Neural progenitor cell (in vitro differentiated cells): ENCODE measurements around the gene TEDC1. TPM values are rescaled to one million over a fixed set of nuclear protein-coding genes. Genes with fewer than 3 reads are reported as not detected.

Experiments
- DNase-seq: peaks from one replicate; pipeline ENCODE4 v3.0.0-alpha.2; 2016; ENCODE audit warnings: low spot score
- H2AFZ ChIP-seq: fragments of 200-600 bp; sonication (generic); replicated peaks from 2 replicates; pipeline ENCODE4 v1.6.1; 2016; ENCODE audit warnings: antibody characterized with exemption
- H3F3A ChIP-seq: fragments of 200-600 bp; sonication (generic); 2 replicates; pipeline ENCODE4 v1.6.1; 2016; ENCODE audit warnings: antibody characterized with exemption, low read depth
- H3K27ac ChIP-seq: fragments of 200-600 bp; sonication (generic); 2 replicates; pipeline ENCODE4 v1.5.1; 2016; ENCODE audit warnings: mild to moderate bottlenecking
- H3K27me3 ChIP-seq: fragments of 200-600 bp; sonication (generic); 2 replicates; pipeline ENCODE4 v1.6.1; 2016; ENCODE audit warnings: mild to moderate bottlenecking, moderate library complexity
- H3K36me3 ChIP-seq: fragments of 200-600 bp; sonication (generic); 2 replicates; pipeline ENCODE4 v1.5.1; 2016
- H3K4me1 ChIP-seq: fragments of 200-600 bp; sonication (generic); 2 replicates; pipeline ENCODE4 v1.6.1; 2016; ENCODE audit warnings: mixed run types
- H3K4me2 ChIP-seq: fragments of 200-600 bp; sonication (generic); 2 replicates; pipeline ENCODE4 v1.6.1; 2016
- H3K4me3 ChIP-seq: fragments of 200-600 bp; sonication (generic); 2 replicates; pipeline ENCODE4 v1.5.1; 2016
- H3K79me2 ChIP-seq: fragments of 200-600 bp; sonication (generic); 2 replicates; pipeline ENCODE4 v1.6.1; 2016; ENCODE audit warnings: low read depth
- H3K9ac ChIP-seq: fragments of 200-600 bp; sonication (generic); 2 replicates; pipeline ENCODE4 v1.6.1; 2016
- H3K9me3 ChIP-seq: fragments of 200-600 bp; sonication (generic); 2 replicates; pipeline ENCODE4 v1.5.1; 2016; ENCODE audit warnings: low read depth
- H4K20me1 ChIP-seq: fragments of 200-600 bp; sonication (generic); 2 replicates; pipeline ENCODE4 v1.6.1; 2016; ENCODE audit warnings: low read depth
- H3K27ac Mint-ChIP-seq: 3 replicates; pipeline ENCODE4 v1.8.0; 2021; ENCODE audit warnings: mixed read lengths
- H3K27me3 Mint-ChIP-seq: 2 replicates; pipeline ENCODE4 v1.8.0; 2022; ENCODE audit warnings: low read depth, mild to moderate bottlenecking, inconsistent platforms, moderate library complexity, mixed read lengths; ENCODE audit not compliant: insufficient read depth
- H3K36me3 Mint-ChIP-seq: 3 replicates; pipeline ENCODE4 v1.8.0; 2021; ENCODE audit warnings: mixed read lengths
- H3K4me1 Mint-ChIP-seq: 3 replicates; pipeline ENCODE4 v1.8.0; 2021; ENCODE audit warnings: mixed read lengths
- H3K4me3 Mint-ChIP-seq: 3 replicates; pipeline ENCODE4 v1.8.0; 2021; ENCODE audit warnings: mild to moderate bottlenecking, moderate library complexity, mixed read lengths
- H3K9me3 Mint-ChIP-seq: 3 replicates; pipeline ENCODE4 v1.8.0; 2020; ENCODE audit warnings: mixed read lengths
- EZH2 ChIP-seq: fragments of 200-600 bp; sonication (generic); IDR thresholded peaks from 2 replicates; pipeline ENCODE4 v1.6.1; 2017; ENCODE audit warnings: antibody characterized with exemption, mild to moderate bottlenecking, moderate library complexity
- EZH2phosphoT487 ChIP-seq: fragments of 200-600 bp; sonication (generic); IDR thresholded peaks from 2 replicates; pipeline ENCODE4 v1.6.1; 2017; ENCODE audit warnings: antibody characterized with exemption
- total RNA-seq: library from RNA; depleted of rRNA; stranded (reverse); fragments of >200 nt; gene quantifications from 2 replicates; pipeline ENCODE4 v1.2.3, GENCODE V29; 2015; ENCODE audit warnings: low replicate concordance
- TF ChIP-seq, protein P1 (sequence below): fragments of 200-600 bp; sonication (generic); IDR thresholded peaks from 2 replicates; pipeline ENCODE4 v1.5.1; 2017; ENCODE audit warnings: antibody characterized with exemption, mild to moderate bottlenecking

The TEDC1 gene
- total RNA-seq, 1 donor from 2014 or later = 3.6 TPM

DNA sequence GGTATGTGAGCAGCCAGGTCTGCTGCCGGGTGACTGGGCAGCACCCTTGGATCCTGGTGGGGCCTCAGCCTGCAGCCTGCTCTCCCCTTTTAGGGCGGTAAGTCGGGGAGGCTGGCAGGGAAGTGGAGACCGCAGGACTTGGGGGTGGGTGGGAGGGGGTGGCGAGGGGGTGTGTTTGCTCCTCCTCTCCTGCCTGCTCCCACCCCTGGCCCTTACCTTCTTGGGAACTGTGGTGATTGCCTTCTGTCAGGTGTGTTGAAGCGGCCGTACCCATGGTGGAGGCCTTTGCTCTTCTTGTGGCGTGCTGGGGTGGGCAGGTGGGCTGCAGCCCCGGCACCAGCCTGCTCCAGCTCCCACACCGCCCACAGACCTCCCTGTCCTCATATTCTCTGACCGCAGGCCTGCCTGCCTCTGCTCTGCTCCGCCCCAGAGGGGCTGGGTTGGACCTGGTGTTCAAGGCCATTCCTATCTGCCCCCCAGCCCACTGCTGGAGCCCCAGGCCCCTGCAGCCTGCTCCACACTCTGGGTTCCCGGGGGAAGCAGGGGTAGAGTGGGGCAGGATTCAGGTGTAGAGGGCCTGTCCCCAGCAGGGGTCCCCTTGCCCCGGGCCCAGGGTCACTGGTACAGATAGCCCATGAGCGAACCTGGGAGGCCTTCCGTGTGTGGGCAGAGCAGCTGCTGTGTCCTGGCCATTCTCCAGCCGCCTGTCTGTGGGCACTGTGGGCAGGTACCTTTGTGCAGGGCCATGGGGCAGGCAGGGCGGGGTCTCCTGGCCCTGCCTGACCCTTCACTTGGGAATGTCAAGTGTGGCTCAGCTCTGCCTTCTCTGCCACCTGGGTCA lies 5.2 kb downstream of the TEDC1 start:
- no peaks in the 10 kb centered on the region for H3K4me1 ChIP-seq
- H3K4me2 ChIP-seq = no peak overlapping the region
- no peak for TF ChIP-seq EZH2
- no peaks in the 10 kb centered on the region for H3K9me3 ChIP-seq
- no peak overlapping the region for H3K4me3 Mint-ChIP-seq
- peaks cover 13% of the 10 kb centered on the region for H3F3A ChIP-seq
- no peak for DNase-seq
- H3K27me3 ChIP-seq = no peaks in the 10 kb centered on the region
- no peak overlapping the region for H3K27ac Mint-ChIP-seq
- H3K36me3 Mint-ChIP-seq = no peaks in the 10 kb centered on the region
- H3K4me3 ChIP-seq = no peak overlapping the region
- H3K9me3 Mint-ChIP-seq = no peaks in the 10 kb centered on the region
- H3K27ac ChIP-seq = no peak overlapping the region
- H3K27me3 Mint-ChIP-seq = peaks cover 4% of the 10 kb centered on the region
- H4K20me1 ChIP-seq = no peaks in the 10 kb centered on the region
- H3K4me1 Mint-ChIP-seq = peaks cover 8% of the 10 kb centered on the region
- no peaks in the 10 kb centered on the region for H3K79me2 ChIP-seq
- H2AFZ ChIP-seq = no peak overlapping the region
- H3K36me3 ChIP-seq = no peaks in the 10 kb centered on the region
- no peak overlapping the region for H3K9ac ChIP-seq

DNA sequence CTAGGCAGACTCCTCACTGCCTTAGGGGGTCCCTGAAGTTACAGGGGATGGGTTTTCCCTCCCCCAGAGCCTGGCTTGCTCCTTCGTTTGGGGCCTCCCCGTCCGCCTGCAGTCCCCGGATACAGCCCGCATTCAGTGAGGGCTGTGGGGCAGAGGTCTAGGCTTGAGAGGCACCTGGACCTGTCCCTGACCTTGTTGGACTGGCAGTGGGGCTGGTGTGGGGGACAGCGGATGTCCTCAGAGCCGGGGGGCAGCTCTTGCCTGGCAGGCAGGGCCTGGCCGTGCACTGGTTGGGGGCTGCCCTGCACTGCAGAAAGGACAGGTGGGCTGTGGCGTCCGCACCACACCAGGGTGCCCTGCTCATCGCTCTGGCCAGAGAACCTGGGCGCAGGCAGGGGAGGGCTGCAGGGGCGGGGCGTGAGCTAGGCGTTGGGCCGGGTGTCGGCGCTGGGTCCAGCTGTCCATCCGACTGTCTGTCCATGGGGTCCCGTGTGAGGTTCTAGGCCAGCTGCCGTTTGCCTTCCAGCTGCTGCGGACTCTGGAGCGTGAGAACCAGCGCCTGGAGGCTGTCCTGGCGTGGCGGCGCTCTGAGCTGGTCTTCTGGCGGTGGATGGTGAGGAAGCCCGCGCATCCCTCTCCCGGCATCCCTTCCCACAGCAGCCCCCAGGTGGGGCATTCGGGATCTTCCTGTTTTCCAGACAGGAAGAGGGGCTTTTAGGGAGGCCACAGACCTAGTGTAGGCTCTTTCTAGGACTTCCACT lies 6.0 kb downstream of the TEDC1 start:
- no peak overlapping the region for H3K27ac ChIP-seq
- H3K27me3 ChIP-seq = no peaks in the 10 kb centered on the region
- H4K20me1 ChIP-seq = no peaks in the 10 kb centered on the region
- no peak overlapping the region for H3K27ac Mint-ChIP-seq
- no peak overlapping the region for H3K4me3 ChIP-seq
- no peaks in the 10 kb centered on the region for H3K9me3 Mint-ChIP-seq
- no peaks in the 10 kb centered on the region for H3K79me2 ChIP-seq
- no peak overlapping the region for H3K4me3 Mint-ChIP-seq
- no peak overlapping the region for H2AFZ ChIP-seq
- H3K4me2 ChIP-seq = no peak overlapping the region
- H3K27me3 Mint-ChIP-seq = peaks cover 4% of the 10 kb centered on the region
- no peaks in the 10 kb centered on the region for H3K36me3 Mint-ChIP-seq
- H3K9ac ChIP-seq = no peak overlapping the region
- H3K9me3 ChIP-seq = no peaks in the 10 kb centered on the region
- DNase-seq = no peak
- no peaks in the 10 kb centered on the region for H3K4me1 ChIP-seq
- H3K4me1 Mint-ChIP-seq = peaks cover 8% of the 10 kb centered on the region
- no peak for TF ChIP-seq EZH2
- TF ChIP-seq, protein P1, sequence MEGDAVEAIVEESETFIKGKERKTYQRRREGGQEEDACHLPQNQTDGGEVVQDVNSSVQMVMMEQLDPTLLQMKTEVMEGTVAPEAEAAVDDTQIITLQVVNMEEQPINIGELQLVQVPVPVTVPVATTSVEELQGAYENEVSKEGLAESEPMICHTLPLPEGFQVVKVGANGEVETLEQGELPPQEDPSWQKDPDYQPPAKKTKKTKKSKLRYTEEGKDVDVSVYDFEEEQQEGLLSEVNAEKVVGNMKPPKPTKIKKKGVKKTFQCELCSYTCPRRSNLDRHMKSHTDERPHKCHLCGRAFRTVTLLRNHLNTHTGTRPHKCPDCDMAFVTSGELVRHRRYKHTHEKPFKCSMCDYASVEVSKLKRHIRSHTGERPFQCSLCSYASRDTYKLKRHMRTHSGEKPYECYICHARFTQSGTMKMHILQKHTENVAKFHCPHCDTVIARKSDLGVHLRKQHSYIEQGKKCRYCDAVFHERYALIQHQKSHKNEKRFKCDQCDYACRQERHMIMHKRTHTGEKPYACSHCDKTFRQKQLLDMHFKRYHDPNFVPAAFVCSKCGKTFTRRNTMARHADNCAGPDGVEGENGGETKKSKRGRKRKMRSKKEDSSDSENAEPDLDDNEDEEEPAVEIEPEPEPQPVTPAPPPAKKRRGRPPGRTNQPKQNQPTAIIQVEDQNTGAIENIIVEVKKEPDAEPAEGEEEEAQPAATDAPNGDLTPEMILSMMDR = no peak
- no peak for TF ChIP-seq EZH2phosphoT487
- peaks cover 5% of the 10 kb centered on the region for H3F3A ChIP-seq
- H3K36me3 ChIP-seq = no peaks in the 10 kb centered on the region

DNA sequence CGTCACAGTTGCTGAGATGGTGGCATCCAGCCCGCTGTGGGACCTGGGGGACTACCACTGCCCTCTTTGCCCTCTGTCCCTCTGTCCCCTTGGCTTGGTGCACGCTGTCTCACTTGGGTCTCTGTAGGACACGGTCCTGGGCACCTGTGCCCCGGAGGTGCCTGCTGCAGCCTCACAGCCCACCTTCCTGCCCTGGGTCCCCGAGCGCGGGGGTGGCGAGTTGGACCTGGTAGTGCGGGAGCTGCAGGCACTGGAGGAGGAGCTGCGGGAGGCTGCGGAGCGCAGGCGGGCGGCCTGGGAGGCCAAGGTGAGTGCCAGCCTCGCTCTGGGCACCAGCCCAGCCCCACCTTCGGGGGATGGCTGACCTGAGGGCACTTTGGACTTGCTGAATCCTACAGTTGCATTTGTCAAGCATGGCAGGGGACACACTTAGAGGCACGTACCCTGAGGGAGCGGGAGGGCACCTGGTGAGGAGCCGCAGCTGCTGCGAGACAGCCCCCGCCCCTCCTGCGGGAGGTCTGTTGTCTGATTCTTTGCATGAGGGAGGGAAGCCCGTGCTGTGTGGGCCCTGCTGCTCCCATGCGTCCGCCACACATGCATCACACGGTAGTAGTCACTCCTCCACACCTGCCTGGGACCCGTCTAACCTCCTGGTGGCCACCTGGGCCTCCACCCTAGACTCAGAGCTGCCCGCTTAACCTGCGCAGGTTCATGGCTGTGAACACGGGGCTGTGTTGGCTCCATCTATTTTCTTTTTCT lies 6.8 kb downstream of the TEDC1 start:
- no peak overlapping the region for H3K4me2 ChIP-seq
- Mint-ChIP-seq H3K4me1 (peaks cover 8% of the 10 kb centered on the region), H3K4me3 (no peak overlapping the region), H3K9me3 (no peaks in the 10 kb centered on the region), H3K27ac (no peak overlapping the region), H3K36me3 (no peaks in the 10 kb centered on the region), H3K27me3 (peaks cover 7% of the 10 kb centered on the region)
- no peaks in the 10 kb centered on the region for H3K4me1 ChIP-seq
- H3K4me3 ChIP-seq = no peak overlapping the region
- no peak overlapping the region for H3K27ac ChIP-seq
- H3K9ac ChIP-seq = no peak overlapping the region
- no peaks in the 10 kb centered on the region for H3K27me3 ChIP-seq
- no peak for DNase-seq
- H3K79me2 ChIP-seq = no peaks in the 10 kb centered on the region
- H3K9me3 ChIP-seq = no peaks in the 10 kb centered on the region
- H2AFZ ChIP-seq = no peak overlapping the region
- peaks cover 5% of the 10 kb centered on the region for H3F3A ChIP-seq
- no peaks in the 10 kb centered on the region for H3K36me3 ChIP-seq
- H4K20me1 ChIP-seq = no peaks in the 10 kb centered on the region
- no peak for TF ChIP-seq EZH2
- TF ChIP-seq EZH2phosphoT487 = no peak
- TF ChIP-seq, protein P1 = no peak
